Measurements from ENCODE around the gene FCGR1A.
"Not testable (repeated sequence)": the region's sequence is repeated elsewhere in the genome, so short reads cannot be mapped to it uniquely, and the experiment has no call there.

FCGR1A gene

DNA sequence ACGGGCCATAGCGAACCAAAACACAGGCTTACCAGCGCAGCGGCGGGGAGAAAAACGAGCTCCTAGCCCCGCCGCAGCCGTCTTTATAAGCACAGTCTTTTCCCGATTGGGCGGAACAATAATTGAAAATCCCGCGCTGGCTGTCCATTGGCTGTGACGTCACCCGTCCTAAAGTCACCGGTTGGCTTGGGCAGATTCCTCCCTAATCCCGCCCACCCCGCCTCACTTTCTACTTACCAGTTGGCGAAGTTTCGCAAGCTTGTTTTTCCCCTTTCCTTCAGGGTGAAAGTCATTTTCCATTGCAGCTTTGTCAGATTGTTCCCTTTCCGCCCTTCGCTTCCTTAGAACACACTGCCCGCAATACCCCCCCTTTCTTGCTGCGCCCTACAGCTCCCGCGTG, 58.7 kb downstream of the FCGR1A start:
- DNase-seq: not testable (repeated sequence)
